BJ (cell line): ENCODE results near the gene ZDHHC22. TPM values are rescaled to one million over a fixed set of nuclear protein-coding genes. Genes with fewer than 3 reads are reported as not detected.

ENCODE experiments used
- CTCF ChIA-PET: fragments of 350-600 bp; formaldehyde crosslinking; extraction: SDS; loops from one replicate; lab custom pipeline; 2021; ENCODE audit warnings: antibody characterized with exemption, inconsistent platforms; lab: Yijun Ruan, JAX
- POLR2A ChIA-PET: fragments of 300-600 bp; sonication (Branson Sonifier 250); formaldehyde crosslinking; extraction: SDS; loops from one replicate; lab custom pipeline; 2021; ENCODE audit warnings: antibody characterized with exemption; lab: Charles Lee
- DNase-seq: peaks from one replicate; pipeline ENCODE4 v3.0.0-alpha.2; 2011; ENCODE audit warnings: low read depth
- H3K27me3 ChIP-seq: 2 replicates; pipeline ENCODE4 v1.6.0; 2011; ENCODE audit warnings: low read length; ENCODE audit not compliant: control insufficient read depth, insufficient read depth
- H3K36me3 ChIP-seq: 2 replicates; pipeline ENCODE4 v1.5.1; 2011; ENCODE audit warnings: low read length; ENCODE audit not compliant: control insufficient read depth, insufficient read depth
- H3K4me3 ChIP-seq: 2 replicates; pipeline ENCODE4 v1.5.1; 2011; ENCODE audit warnings: low read depth, mild to moderate bottlenecking, control low read depth, low read length
- polyA plus RNA-seq: library from polyadenylated mRNA; depleted of rRNA; stranded (reverse); fragments of >200 nt; gene quantifications from 2 replicates; pipeline ENCODE4 v1.2.3, GENCODE V29; 2011
- TF ChIP-seq, protein P1 (sequence below): IDR thresholded peaks from 2 replicates; pipeline ENCODE4 v1.5.1; 2011; ENCODE audit warnings: low read depth, mild to moderate bottlenecking, control low read depth, inconsistent platforms, low read length, moderate library complexity; ENCODE audit not compliant: insufficient read depth

ZDHHC22 gene
- polyA plus RNA-seq, 1 experiment, result not detected

DNA sequence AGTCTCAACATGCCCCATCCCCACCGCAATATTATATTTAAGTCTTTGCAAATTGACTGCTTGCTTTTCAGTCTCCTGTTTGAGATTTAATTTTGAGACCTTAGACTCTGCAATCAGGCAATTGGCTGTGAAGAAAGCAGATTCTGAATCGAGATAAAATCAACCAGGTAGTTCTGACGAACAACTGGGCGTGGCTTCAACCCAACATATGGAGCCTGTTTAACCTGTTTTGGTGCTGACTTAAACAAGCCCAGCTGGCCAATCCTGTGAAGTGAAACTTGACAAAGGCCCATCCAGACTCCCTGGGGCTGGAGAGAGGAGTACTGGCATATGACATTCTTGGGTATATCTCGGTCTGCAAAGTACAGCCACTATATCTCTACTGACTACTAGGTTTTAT, 53.4 kb downstream of the ZDHHC22 start:
- CTCF ChIA-PET, result interaction anchor here (1.8 to 23.1 kb wide), 2 partner anchors 18 to 212 kb away, joined by 6 to 333 read pairs; no protein-coding TSS in a partner anchor
- POLR2A ChIA-PET, result no interaction called here
- no peaks in the 10 kb centered on the region for H3K36me3 ChIP-seq
- no peak for DNase-seq
- TF ChIP-seq, protein P1, sequence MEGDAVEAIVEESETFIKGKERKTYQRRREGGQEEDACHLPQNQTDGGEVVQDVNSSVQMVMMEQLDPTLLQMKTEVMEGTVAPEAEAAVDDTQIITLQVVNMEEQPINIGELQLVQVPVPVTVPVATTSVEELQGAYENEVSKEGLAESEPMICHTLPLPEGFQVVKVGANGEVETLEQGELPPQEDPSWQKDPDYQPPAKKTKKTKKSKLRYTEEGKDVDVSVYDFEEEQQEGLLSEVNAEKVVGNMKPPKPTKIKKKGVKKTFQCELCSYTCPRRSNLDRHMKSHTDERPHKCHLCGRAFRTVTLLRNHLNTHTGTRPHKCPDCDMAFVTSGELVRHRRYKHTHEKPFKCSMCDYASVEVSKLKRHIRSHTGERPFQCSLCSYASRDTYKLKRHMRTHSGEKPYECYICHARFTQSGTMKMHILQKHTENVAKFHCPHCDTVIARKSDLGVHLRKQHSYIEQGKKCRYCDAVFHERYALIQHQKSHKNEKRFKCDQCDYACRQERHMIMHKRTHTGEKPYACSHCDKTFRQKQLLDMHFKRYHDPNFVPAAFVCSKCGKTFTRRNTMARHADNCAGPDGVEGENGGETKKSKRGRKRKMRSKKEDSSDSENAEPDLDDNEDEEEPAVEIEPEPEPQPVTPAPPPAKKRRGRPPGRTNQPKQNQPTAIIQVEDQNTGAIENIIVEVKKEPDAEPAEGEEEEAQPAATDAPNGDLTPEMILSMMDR, result no peak
- peaks cover 7% of the 10 kb centered on the region for H3K27me3 ChIP-seq
- H3K4me3 ChIP-seq, result no peak overlapping the region

DNA sequence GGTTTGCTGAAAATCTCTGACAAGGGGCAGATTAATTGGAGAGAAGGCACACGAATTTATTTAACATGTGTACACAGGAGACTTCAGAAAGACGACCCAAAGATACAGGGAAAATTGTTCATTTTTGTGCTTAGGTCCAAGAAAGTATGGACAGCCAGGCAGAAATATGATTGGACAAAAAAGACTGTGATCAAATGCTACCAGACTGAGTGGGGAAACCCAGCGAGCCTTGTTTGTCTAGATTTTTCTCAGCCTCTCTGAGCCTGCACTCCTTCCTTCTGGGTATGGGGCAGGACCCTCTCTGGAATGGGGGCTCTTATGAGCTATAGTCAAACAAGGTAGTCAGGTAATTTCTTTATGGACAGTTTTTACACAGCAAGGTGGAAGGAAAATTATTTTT, 54.0 kb downstream of the ZDHHC22 start:
- TF ChIP-seq, protein P1, result no peak
- no peak for DNase-seq
- CTCF ChIA-PET, result interaction anchor here (3.1 to 23.1 kb wide), 3 partner anchors 12 to 212 kb away, joined by 20 to 333 read pairs (median 21); no protein-coding TSS in a partner anchor
- POLR2A ChIA-PET, result no interaction called here
- no peak overlapping the region for H3K4me3 ChIP-seq
- H3K36me3 ChIP-seq, result no peaks in the 10 kb centered on the region
- H3K27me3 ChIP-seq, result peaks cover 7% of the 10 kb centered on the region

DNA sequence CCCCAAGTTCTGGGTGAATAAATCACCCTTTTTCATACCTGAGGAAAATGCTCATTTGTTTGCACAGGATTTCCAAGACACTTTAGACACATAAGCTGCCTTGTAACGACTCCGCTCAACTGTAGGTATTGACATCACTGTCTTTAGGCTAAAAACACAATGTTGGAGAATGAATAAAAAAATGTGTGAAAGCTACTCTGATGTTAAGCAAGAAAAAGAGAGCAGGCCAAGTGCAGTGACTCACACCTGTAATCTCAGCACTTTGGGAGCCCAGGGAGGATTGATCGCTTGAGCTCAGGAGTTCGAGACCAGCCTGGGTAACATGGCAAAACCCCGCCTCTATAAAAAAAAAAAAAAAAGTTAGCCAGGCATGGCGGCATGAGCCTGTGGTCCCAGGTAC, 54.6 kb downstream of the ZDHHC22 start:
- no peak overlapping the region for H3K4me3 ChIP-seq
- no peaks in the 10 kb centered on the region for H3K36me3 ChIP-seq
- CTCF ChIA-PET, result interaction anchor here (0.6 to 23.1 kb wide), 8 partner anchors 8 to 211 kb away, joined by 3 to 333 read pairs (median 12); no protein-coding TSS in a partner anchor
- no peak for DNase-seq
- POLR2A ChIA-PET, result interaction anchor here (0.5 kb wide), 1 partner anchor 12 kb away, joined by 3 read pairs; no protein-coding TSS in a partner anchor
- peaks cover 7% of the 10 kb centered on the region for H3K27me3 ChIP-seq
- TF ChIP-seq, protein P1, result no peak

DNA sequence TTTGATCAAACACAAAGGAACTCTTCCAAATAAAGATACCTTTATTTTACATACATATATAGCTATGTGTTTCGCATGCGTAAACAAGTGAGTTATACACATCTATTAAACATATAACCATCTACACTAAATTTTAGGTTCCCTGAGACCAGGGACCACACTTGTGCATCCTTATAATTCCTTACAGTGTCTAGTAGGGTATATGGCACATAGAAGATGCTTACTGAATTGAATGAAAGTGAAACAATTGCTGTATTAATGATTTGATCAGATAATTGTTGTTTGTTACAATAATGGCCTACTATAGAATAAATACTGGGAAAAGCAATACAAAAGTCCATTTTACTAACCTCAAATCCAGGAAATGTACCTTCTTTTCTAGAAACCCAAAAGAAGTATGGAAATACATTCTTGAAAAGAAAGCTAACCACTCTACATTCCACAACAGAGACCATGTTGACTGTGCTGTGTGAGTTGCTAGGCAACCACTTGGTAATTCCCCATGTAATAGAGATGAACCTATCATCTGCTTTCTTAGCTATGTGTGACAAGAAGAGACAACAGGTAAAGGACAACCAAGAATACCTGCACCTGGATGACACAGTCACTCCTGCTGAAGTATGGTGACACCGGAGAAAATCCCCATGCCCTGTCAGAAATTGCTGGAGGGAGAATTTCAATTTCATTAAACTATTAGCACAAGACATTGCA, 55.4 kb downstream of the ZDHHC22 start:
- ChIA-PET CTCF (interaction anchor here (0.6 to 23.1 kb wide), 10 partner anchors 9 to 210 kb away, joined by 3 to 333 read pairs (median 5); partner anchors contain the start of gene CIPC), POLR2A (interaction anchor here (0.5 kb wide), 1 partner anchor 11 kb away, joined by 3 read pairs; no protein-coding TSS in a partner anchor)
- DNase-seq, result no peak
- TF ChIP-seq, protein P1, result no peak
- Histone ChIP-seq H3K4me3 (no peak overlapping the region), H3K27me3 (peaks cover 7% of the 10 kb centered on the region), H3K36me3 (no peaks in the 10 kb centered on the region)

DNA sequence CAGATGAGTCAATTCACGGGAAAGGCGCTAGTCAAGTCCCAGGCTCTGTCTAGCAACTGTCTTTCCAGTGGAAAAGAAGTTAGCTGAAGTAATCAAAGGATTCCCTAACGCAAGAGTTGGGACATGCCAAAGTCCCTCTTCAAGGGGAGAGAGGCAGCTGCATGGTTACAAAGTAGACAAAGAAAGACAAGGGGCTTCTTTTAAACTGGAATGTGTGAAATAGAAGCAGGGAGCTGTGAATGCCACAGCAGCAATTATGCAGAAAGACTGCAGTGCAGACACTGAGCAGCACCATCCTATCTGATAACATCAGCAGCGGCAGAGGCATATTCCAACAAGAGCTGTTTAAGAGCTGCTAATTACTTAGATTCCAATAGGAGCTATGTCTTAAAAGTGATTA, 56.1 kb downstream of the ZDHHC22 start:
- peaks cover 7% of the 10 kb centered on the region for H3K27me3 ChIP-seq
- POLR2A ChIA-PET, result no interaction called here
- H3K36me3 ChIP-seq, result no peaks in the 10 kb centered on the region
- no peak for DNase-seq
- no peak overlapping the region for H3K4me3 ChIP-seq
- CTCF ChIA-PET, result interaction anchor here (0.9 to 23.1 kb wide), 7 partner anchors 10 to 210 kb away, joined by 3 to 333 read pairs (median 20); partner anchors contain the start of gene CIPC
- TF ChIP-seq, protein P1, result no peak
